Measurements from ENCODE around the gene PGS1. TPM values are rescaled to one million over a fixed set of nuclear protein-coding genes. Genes with fewer than 3 reads are reported as not detected.

PGS1 gene
- polyA plus RNA-seq, 12 donors, result 21.0 to 38.1 (median 24.2) TPM; not detected in 1

DNA sequence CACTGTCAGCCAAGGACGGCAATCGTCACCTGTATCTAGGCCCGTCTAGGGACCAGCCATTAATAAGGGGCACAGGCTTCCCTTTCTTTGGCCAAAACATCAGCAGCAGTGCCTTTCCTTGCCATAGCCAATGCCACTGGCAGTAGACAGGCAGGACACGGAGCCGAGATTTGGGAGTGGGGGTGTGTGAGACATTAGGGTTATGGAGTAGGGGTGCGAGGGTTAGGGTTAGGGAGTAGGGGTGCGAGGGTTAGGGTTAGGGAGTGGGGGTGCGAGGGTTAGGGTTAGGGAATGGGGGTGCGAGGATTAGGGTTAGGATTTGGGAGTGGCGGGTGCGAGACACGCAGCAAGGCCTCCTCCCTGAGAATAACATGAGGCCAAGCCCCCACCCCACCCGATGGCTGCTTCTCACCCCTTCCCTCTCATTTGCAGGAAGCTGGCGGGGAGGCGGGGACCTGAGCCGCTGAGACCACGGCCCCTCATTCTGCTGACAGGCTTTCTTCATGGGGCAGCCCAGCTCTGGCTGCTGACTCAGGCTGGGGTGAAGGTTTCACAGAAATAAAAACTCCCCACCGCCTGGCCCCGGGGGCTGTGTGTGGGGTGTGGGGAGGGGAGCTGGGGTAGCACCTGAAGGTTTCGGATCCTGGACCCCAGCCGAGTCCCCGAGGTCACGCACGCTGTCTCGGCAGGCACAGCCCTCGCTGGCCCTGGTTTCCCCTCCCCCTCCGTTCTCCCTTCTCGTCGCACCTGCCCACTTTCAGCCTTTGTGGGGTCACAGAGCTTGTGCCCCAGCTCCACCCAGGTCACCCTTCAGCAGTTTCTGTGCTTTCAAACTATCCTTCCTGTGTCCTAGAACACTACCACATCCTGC lies 93.8 kb downstream of the PGS1 start:
- DNase-seq, result no peak

- no peak for DNase-seq
These were observed 95.6 kb downstream of the PGS1 start for GRCh38 chr17:78473951-78474613.

Other genes starting within 250 kb of the PGS1 start
- 10 to 100 TPM in 11 of 12 donors, not detected in 1; 14.5 to 48.0 (median 22.0) TPM for gene TMC6, start 249.9 kb upstream of the PGS1 start, polyA plus RNA-seq (ENCODE audit: insufficient read length in 12 of 12)
- gene TMC8, start 247.9 kb upstream of the PGS1 start, polyA plus RNA-seq (ENCODE audit: insufficient read length in 12 of 12), result 10 to 100 TPM in 1 of 12 donors, 1 to 10 TPM in 10, not detected in 1; 1.3 to 16.0 (median 2.9) TPM
- gene C17orf99, start 232.3 kb upstream of the PGS1 start, polyA plus RNA-seq (ENCODE audit: insufficient read length in 12 of 12), result 1 to 10 TPM in 4 of 12 donors, under 1 TPM in 7, not detected in 1; 0.35 to 9.3 (median 0.86) TPM
- 100 to 1,000 TPM in 4 of 12 donors, 10 to 100 TPM in 7, not detected in 1; 55.5 to 128 (median 78.7) TPM for gene SYNGR2, start 210.1 kb upstream of the PGS1 start, polyA plus RNA-seq (ENCODE audit: insufficient read length in 12 of 12)
- gene TK1, start 191.6 kb upstream of the PGS1 start, polyA plus RNA-seq (ENCODE audit: insufficient read length in 12 of 12), result 10 to 100 TPM in 11 of 12 donors, not detected in 1; 13.7 to 24.0 (median 18.0) TPM
- 10 to 100 TPM in 11 of 12 donors, not detected in 1; 26.1 to 49.6 (median 32.4) TPM for gene AFMID, start 191.3 kb upstream of the PGS1 start, polyA plus RNA-seq (ENCODE audit: insufficient read length in 12 of 12)
- gene BIRC5, start 164.4 kb upstream of the PGS1 start, polyA plus RNA-seq (ENCODE audit: insufficient read length in 12 of 12), result 10 to 100 TPM in 11 of 12 donors, not detected in 1; 11.1 to 25.3 (median 17.2) TPM
- gene TMEM235, start 147.0 kb upstream of the PGS1 start, polyA plus RNA-seq (ENCODE audit: insufficient read length in 12 of 12), result under 1 TPM in 2 of 12 donors, not detected in 10; 0.08 to 0.14 TPM
- gene SOCS3, start 18.6 kb upstream of the PGS1 start, polyA plus RNA-seq (ENCODE audit: insufficient read length in 12 of 12), result 100 to 1,000 TPM in 1 of 12 donors, 10 to 100 TPM in 7, 1 to 10 TPM in 3, not detected in 1; 6.8 to 100 (median 18.8) TPM
- gene DNAH17, start 198.7 kb downstream of the PGS1 start, polyA plus RNA-seq (ENCODE audit: insufficient read length in 12 of 12), result 1 to 10 TPM in 10 of 12 donors, not detected in 2; 1.2 to 4.5 (median 2.4) TPM

Data from muscle of arm (tissue), 12 donors.